SK-N-SH (cell line): ENCODE data around the gene FBXO34. TPM values are rescaled to one million over a fixed set of nuclear protein-coding genes. Genes with fewer than 3 reads are reported as not detected.

Experiments used
- CTCF ChIA-PET: fragments of 300-600, 350-600 bp; formaldehyde crosslinking; extraction: SDS; loops from one replicate; lab custom pipeline; 2021; lab: Yijun Ruan, JAX
- POLR2A ChIA-PET: fragments of 350-600 bp; sonication (Branson Sonifier 250); formaldehyde crosslinking; extraction: SDS; loops from one replicate; lab custom pipeline; 2020; ENCODE audit warnings: antibody characterized with exemption, inconsistent platforms; lab: Yijun Ruan, JAX
- DNase-seq: peaks from one replicate; pipeline ENCODE4 v3.0.0; 2012
- H2AFZ ChIP-seq: fragments of 200-600 bp; sonication (generic); 2 replicates; pipeline ENCODE4 v1.8.1; 2016; ENCODE audit warnings: antibody characterized with exemption, mild to moderate bottlenecking, low read depth
- H3F3A ChIP-seq: fragments of 200-600 bp; sonication (generic); replicated peaks from 2 replicates; pipeline ENCODE3; 2016; ENCODE audit warnings: antibody characterized with exemption, mild to moderate bottlenecking; ENCODE audit not compliant: insufficient read depth
- H3K27ac ChIP-seq, 2 experiments: fragments of 200-500 bp in 1 of 2; fragments of 200-600 bp in 1 of 2; sonication (Bioruptor generic) in 1 of 2; sonication (generic), shearing (Covaris generic) in 1 of 2; 2 replicates each; pipeline versions ENCODE4 v1.5.1 to v1.6.1; 2014 to 2016; ENCODE audit warnings: low read depth in 2 of 2, inconsistent platforms in 1 of 2, low read length in 1 of 2, mild to moderate bottlenecking in 1 of 2, mixed read lengths in 1 of 2
- H3K27me3 ChIP-seq: fragments of 200-600 bp; sonication (generic), shearing (Covaris generic); 2 replicates; pipeline ENCODE4 v1.6.1; 2016; ENCODE audit warnings: mixed run types; ENCODE audit not compliant: insufficient read depth
- H3K36me3 ChIP-seq, 2 experiments: fragments of 200-500 bp in 1 of 2; fragments of 200-600 bp in 1 of 2; sonication (Bioruptor generic) in 1 of 2; sonication (generic) in 1 of 2; replicated peaks in 1 of 2; 2 replicates each; pipeline versions ENCODE3 to v1.5.1; 2014 to 2016; ENCODE audit warnings: low read length in 1 of 2, mild to moderate bottlenecking in 1 of 2; ENCODE audit not compliant: insufficient read depth in 2 of 2, control insufficient read depth in 1 of 2
- H3K4me1 ChIP-seq, 2 experiments: fragments of 200-500 bp in 1 of 2; fragments of 200-600 bp in 1 of 2; sonication (Bioruptor generic) in 1 of 2; sonication (generic), shearing (Covaris generic) in 1 of 2; 2 replicates each; pipeline versions ENCODE4 v1.5.1 to v1.6.1; 2014 to 2016; ENCODE audit warnings: low read depth in 1 of 2, low read length in 1 of 2, mixed run types in 1 of 2; ENCODE audit not compliant: insufficient read depth in 2 of 2, control insufficient read depth in 1 of 2
- H3K4me2 ChIP-seq: fragments of 200-600 bp; sonication (generic), shearing (Covaris generic); 2 replicates; pipeline ENCODE4 v1.6.1; 2017; ENCODE audit warnings: mixed run types
- H3K4me3 ChIP-seq, 2 experiments: fragments of 200-500 bp in 1 of 2; fragments of 200-600 bp in 1 of 2; sonication (Bioruptor generic) in 1 of 2; sonication (generic), shearing (Covaris generic) in 1 of 2; 2 replicates each; pipeline versions ENCODE4 v1.5.1 to v1.8.1; 2014 to 2016; ENCODE audit warnings: low read depth in 2 of 2, inconsistent platforms in 1 of 2, low read length in 1 of 2, mild to moderate bottlenecking in 1 of 2, mixed read lengths in 1 of 2, moderate library complexity in 1 of 2
- H3K79me2 ChIP-seq: fragments of 200-600 bp; sonication (generic); 2 replicates; pipeline ENCODE4 v1.8.1; 2017; ENCODE audit warnings: mild to moderate bottlenecking; ENCODE audit not compliant: insufficient read depth
- H3K9ac ChIP-seq: fragments of 200-600 bp; sonication (generic); 2 replicates; pipeline ENCODE4 v1.6.1; 2017; ENCODE audit warnings: mixed run types
- H3K9me2 ChIP-seq: fragments of 200-600 bp; sonication (generic); 2 replicates; pipeline ENCODE4 v1.6.1; 2017; ENCODE audit warnings: mixed run types
- H3K9me3 ChIP-seq: fragments of 200-600 bp; sonication (generic); 2 replicates; pipeline ENCODE4 v1.6.1; 2017; ENCODE audit warnings: mixed run types, mild to moderate bottlenecking, moderate library complexity
- H4K20me1 ChIP-seq: fragments of 200-600 bp; sonication (generic); 2 replicates; pipeline ENCODE4 v1.6.1; 2017; ENCODE audit warnings: mild to moderate bottlenecking, mixed run types; ENCODE audit not compliant: insufficient read depth
- CHD2 ChIP-seq: fragments of 150-350 bp; IDR thresholded peaks from 2 replicates; pipeline ENCODE4 v1.6.1; 2018; ENCODE audit warnings: low read length; ENCODE audit not compliant: partially characterized antibody
- ELF1 ChIP-seq: IDR thresholded peaks from 2 replicates; pipeline ENCODE4 v1.4.0; 2012
- EP300 ChIP-seq, 2 experiments: IDR thresholded peaks; 2 replicates each; pipeline versions ENCODE4 v1.4.0 to v1.6.1; 2012; ENCODE audit warnings: borderline replicate concordance in 1 of 2, low read depth in 1 of 2, low read length in 1 of 2
- EZH2phosphoT487 ChIP-seq: fragments of 200-600 bp; sonication (generic); IDR thresholded peaks from 2 replicates; pipeline ENCODE4 v1.6.1; 2017; ENCODE audit warnings: low read depth, mixed run types, mild to moderate bottlenecking, antibody characterized with exemption, moderate library complexity, borderline replicate concordance
- FOSL2 ChIP-seq: IDR thresholded peaks from 2 replicates; pipeline ENCODE4 v1.4.0; 2012; ENCODE audit warnings: low read depth, mild to moderate bottlenecking, moderate library complexity, borderline replicate concordance
- GATA2 ChIP-seq: sonication (generic); formaldehyde crosslinking; IDR thresholded peaks from 2 replicates; pipeline ENCODE4 v1.5.0; 2020; ENCODE audit warnings: mild to moderate bottlenecking, missing genetic modification reagents
- IRF3 ChIP-seq: fragments of 150-350 bp; IDR thresholded peaks from 2 replicates; pipeline ENCODE4 v1.6.1; 2016; ENCODE audit warnings: mild to moderate bottlenecking, low read depth, low read length
- JUND ChIP-seq: IDR thresholded peaks from 2 replicates; pipeline ENCODE4 v1.4.0; 2012
- MAX ChIP-seq: IDR thresholded peaks from 2 replicates; pipeline ENCODE4 v1.4.0; 2012; ENCODE audit warnings: low read depth
- MEF2A ChIP-seq: IDR thresholded peaks from 2 replicates; pipeline ENCODE4 v1.4.0; 2012; ENCODE audit warnings: low read depth, borderline replicate concordance
- MXI1 ChIP-seq: IDR thresholded peaks from 2 replicates; pipeline ENCODE4 v1.6.1; 2012; ENCODE audit warnings: mild to moderate bottlenecking, low read depth, low read length, improper control_type of control experiment
- NRF1 ChIP-seq: IDR thresholded peaks from 2 replicates; pipeline ENCODE4 v1.6.1; 2012; ENCODE audit warnings: low read depth, mild to moderate bottlenecking, low read length
- PBX3 ChIP-seq: IDR thresholded peaks from 2 replicates; pipeline ENCODE4; 2012
- RAD21 ChIP-seq: IDR thresholded peaks from 2 replicates; pipeline ENCODE4 v1.6.1; 2012; ENCODE audit warnings: mild to moderate bottlenecking, low read length
- RCOR1 ChIP-seq: fragments of 150-350 bp; IDR thresholded peaks from 2 replicates; pipeline ENCODE4 v1.6.1; 2017; ENCODE audit warnings: antibody characterized with exemption, low read length
- RXRA ChIP-seq: IDR thresholded peaks from 2 replicates; pipeline ENCODE4 v1.4.0; 2012; ENCODE audit warnings: low read depth, mild to moderate bottlenecking, borderline replicate concordance
- SMC3 ChIP-seq: IDR thresholded peaks from 2 replicates; pipeline ENCODE4 v1.6.1; 2012; ENCODE audit warnings: low read depth, low read length, improper control_type of control experiment
- TAF1 ChIP-seq: IDR thresholded peaks from 2 replicates; pipeline ENCODE4 v1.6.1; 2012; ENCODE audit warnings: low read depth, mild to moderate bottlenecking, low read length, moderate library complexity, borderline replicate concordance
- TCF12 ChIP-seq: IDR thresholded peaks from 2 replicates; pipeline ENCODE4 v1.4.0; 2012
- WGBS: methylation state at CpG from one replicate; pipeline ENCODE4 v1.1.6; 2017; ENCODE audit warnings: low lambda C conversion rate; 5-methylcytosine and 5-hydroxymethylcytosine counted together
- polyA plus RNA-seq, 3 experiments: library from polyadenylated mRNA; depleted of rRNA; stranded (reverse); fragments of >200 nt; gene quantifications; 2 replicates each; pipeline ENCODE4 v1.2.3, GENCODE V29; 2012
- TF ChIP-seq, protein P1 (sequence below): IDR thresholded peaks from 2 replicates; pipeline ENCODE4 v1.4.0; 2012; ENCODE audit warnings: low read depth, borderline replicate concordance
- TF ChIP-seq, protein P2 (sequence below): fragments of 150-350 bp; IDR thresholded peaks from 2 replicates; pipeline ENCODE4 v1.6.1; 2017; ENCODE audit warnings: antibody characterized with exemption, low read length, low read depth, borderline replicate concordance

FBXO34 gene
- polyA plus RNA-seq, 1 of the 3 experiments (the other 2 are of a cell fraction), result 10.0 TPM

DNA sequence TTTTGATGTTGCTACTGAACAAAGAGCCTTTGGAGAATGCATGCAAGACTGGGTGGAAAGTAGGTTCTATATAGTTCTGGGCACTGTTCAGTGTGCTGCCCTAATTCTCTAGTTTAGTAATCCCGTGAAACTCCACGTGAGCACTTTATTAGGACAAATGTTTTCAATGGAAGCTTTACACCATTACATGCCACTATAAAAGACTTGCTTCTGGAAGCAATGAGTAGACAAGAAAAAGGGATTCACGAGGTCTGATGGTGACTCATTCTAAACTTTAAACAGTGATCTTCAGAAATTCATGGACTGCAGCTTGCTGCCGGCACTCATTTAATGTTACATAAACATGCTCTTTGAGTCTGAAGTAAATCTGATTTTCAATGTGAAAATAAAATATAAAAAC, 118.1 kb downstream of the FBXO34 start:
- Histone ChIP-seq H3K4me2 (0 out of 2 replicates have a peak overlapping the region, but pooled peaks have one; percentile 22), H3K27me3 (no peaks in the 10 kb centered on the region), H2AFZ (no peak overlapping the region), H3K36me3 (peaks cover 5 to 8% of the 10 kb centered on the region in 2 experiments), H3K4me3 (no peak overlapping the region), H3K9ac (no peak overlapping the region), H3K79me2 (no peaks in the 10 kb centered on the region), H3K4me1 (peaks cover 0 to 13% of the 10 kb centered on the region in 2 experiments; a peak in 2 of 4 replicates), H3F3A (peaks cover 5% of the 10 kb centered on the region), H4K20me1 (no peaks in the 10 kb centered on the region), H3K27ac (peak overlapping the region; percentile 32 to 77; a peak in 3 of 4 replicates), H3K9me3 (no peaks in the 10 kb centered on the region), H3K9me2 (no peaks in the 10 kb centered on the region)
- POLR2A ChIA-PET, result no interaction called here
- 65% methylated on average over 4 of the region's 4 CpGs for WGBS
- no peak for DNase-seq
- no peak for TF ChIP-seq ELF1
- TF ChIP-seq TCF12, result peak; percentile 40; the same call in 1 of the 2 replicates
- TF ChIP-seq PBX3, result peak; percentile 43; the same call in 1 of the 2 replicates
- TF ChIP-seq FOSL2, result peak; percentile 57; the same call in 1 of the 2 replicates
- TF ChIP-seq SMC3, result no peak
- TF ChIP-seq RAD21, result no peak
- TF ChIP-seq JUND, result peak; percentile 51
- TF ChIP-seq MAX, result peak; percentile 39; the same call in 1 of the 2 replicates
- CTCF ChIA-PET, result interaction anchor here (1.4 kb wide), 1 partner anchor 119 kb away, joined by 4 read pairs; no protein-coding TSS in a partner anchor

DNA sequence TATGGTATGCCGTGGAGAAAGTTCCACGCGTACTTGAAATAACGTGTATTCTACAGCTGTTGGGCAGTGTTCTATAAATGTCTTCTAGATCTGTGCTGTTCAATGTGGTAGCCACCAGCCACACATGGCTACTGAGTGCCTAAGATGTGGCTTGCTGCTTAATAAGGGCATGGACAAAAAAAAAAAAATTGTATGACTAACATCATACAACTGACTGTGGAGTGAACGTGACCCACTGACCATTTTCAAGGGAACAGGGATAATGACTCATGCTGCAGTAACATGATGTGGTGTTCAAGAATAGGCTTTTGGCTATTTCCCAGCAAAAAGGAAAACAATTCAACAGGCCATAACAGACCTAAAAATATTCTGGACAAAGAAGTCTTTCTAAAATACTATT, 127.5 kb downstream of the FBXO34 start:
- no peak for DNase-seq
- CTCF ChIA-PET, result no interaction called here
- no peak for TF ChIP-seq GATA2 (CRISPR knock-in tag)
- no peak for TF ChIP-seq NRF1
- TF ChIP-seq MEF2A, result peak; percentile 89
- no peak for TF ChIP-seq MXI1
- no peak for TF ChIP-seq SMC3
- TF ChIP-seq, protein P1, sequence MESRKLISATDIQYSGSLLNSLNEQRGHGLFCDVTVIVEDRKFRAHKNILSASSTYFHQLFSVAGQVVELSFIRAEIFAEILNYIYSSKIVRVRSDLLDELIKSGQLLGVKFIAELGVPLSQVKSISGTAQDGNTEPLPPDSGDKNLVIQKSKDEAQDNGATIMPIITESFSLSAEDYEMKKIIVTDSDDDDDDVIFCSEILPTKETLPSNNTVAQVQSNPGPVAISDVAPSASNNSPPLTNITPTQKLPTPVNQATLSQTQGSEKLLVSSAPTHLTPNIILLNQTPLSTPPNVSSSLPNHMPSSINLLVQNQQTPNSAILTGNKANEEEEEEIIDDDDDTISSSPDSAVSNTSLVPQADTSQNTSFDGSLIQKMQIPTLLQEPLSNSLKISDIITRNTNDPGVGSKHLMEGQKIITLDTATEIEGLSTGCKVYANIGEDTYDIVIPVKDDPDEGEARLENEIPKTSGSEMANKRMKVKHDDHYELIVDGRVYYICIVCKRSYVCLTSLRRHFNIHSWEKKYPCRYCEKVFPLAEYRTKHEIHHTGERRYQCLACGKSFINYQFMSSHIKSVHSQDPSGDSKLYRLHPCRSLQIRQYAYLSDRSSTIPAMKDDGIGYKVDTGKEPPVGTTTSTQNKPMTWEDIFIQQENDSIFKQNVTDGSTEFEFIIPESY, result no peak
- TF ChIP-seq RCOR1, result no peak
- no peak for TF ChIP-seq EZH2phosphoT487
- TF ChIP-seq EP300 (IDR thresholded peaks at IDR 0.05; ENCODE audit: borderline replicate concordance in 1 of 2, low read depth in 1 of 2, low read length in 1 of 2), result peak in 1 of 2 experiments; percentile 25; a peak in 1 of 4 replicates
- peak; percentile 80; the same call in 1 of the 2 replicates for TF ChIP-seq RXRA
- peak; percentile 85 for TF ChIP-seq JUND
- TF ChIP-seq CHD2, result no peak
- TF ChIP-seq FOSL2, result peak; percentile 95
- no peak for TF ChIP-seq TAF1
- TF ChIP-seq TCF12, result peak; percentile 81
- no peak for TF ChIP-seq IRF3
- TF ChIP-seq, protein P2, sequence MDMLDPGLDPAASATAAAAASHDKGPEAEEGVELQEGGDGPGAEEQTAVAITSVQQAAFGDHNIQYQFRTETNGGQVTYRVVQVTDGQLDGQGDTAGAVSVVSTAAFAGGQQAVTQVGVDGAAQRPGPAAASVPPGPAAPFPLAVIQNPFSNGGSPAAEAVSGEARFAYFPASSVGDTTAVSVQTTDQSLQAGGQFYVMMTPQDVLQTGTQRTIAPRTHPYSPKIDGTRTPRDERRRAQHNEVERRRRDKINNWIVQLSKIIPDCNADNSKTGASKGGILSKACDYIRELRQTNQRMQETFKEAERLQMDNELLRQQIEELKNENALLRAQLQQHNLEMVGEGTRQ, result no peak
- no peak for TF ChIP-seq PBX3

More for the DNA sequence above, 127.5 kb downstream of the FBXO34 start:
- H3K36me3 ChIP-seq, result peaks cover 10 to 20% of the 10 kb centered on the region in 2 experiments
- peaks cover 21% of the 10 kb centered on the region for H4K20me1 ChIP-seq
- H2AFZ ChIP-seq, result no peak overlapping the region
- no peaks in the 10 kb centered on the region for H3K9me3 ChIP-seq
- H3K9me2 ChIP-seq, result 0 out of 2 replicates have a peak, but pooled peaks cover 3% of the 10 kb centered on the region
- 67% methylated on average over 5 of the region's 5 CpGs for WGBS
- H3K27ac ChIP-seq, result peak overlapping the region in 1 of 2 experiments; percentile 67; a peak in 2 of 4 replicates
- no peak overlapping the region for H3K4me3 ChIP-seq
- H3K9ac ChIP-seq, result no peak overlapping the region
- peaks cover 2 to 10% of the 10 kb centered on the region in 2 experiments; a peak in 3 of 4 replicates for H3K4me1 ChIP-seq
- H3K4me2 ChIP-seq, result no peak overlapping the region
- POLR2A ChIA-PET, result no interaction called here
- no peaks in the 10 kb centered on the region for H3F3A ChIP-seq
- no peaks in the 10 kb centered on the region for H3K27me3 ChIP-seq
- peaks cover 45% of the 10 kb centered on the region for H3K79me2 ChIP-seq
